HuH-7.5 (cell line): ENCODE data around the gene KCNMA1.
"Not testable (repeated sequence)": the region's sequence is repeated elsewhere in the genome, so short reads cannot be mapped to it uniquely, and the experiment has no call there.

Experiments
- DNase-seq: peaks from one replicate; pipeline ENCODE4 v3.0.0; 2011; ENCODE audit warnings: low spot score

The KCNMA1 gene

GRCh38 chr10:77582710-77583115 is 54.9 kb downstream of the KCNMA1 start:
- no peak for DNase-seq

- no peak for DNase-seq
These were observed 55.9 kb downstream of the KCNMA1 start for GRCh38 chr10:77581738-77582137.

- no peak for DNase-seq
These were observed 57.1 kb downstream of the KCNMA1 start for GRCh38 chr10:77580482-77580881.

GRCh38 chr10:77578583-77579227 is 58.9 kb downstream of the KCNMA1 start:
- no peak for DNase-seq

- no peak for DNase-seq
These were observed 59.9 kb downstream of the KCNMA1 start for GRCh38 chr10:77577666-77578229.

DNA sequence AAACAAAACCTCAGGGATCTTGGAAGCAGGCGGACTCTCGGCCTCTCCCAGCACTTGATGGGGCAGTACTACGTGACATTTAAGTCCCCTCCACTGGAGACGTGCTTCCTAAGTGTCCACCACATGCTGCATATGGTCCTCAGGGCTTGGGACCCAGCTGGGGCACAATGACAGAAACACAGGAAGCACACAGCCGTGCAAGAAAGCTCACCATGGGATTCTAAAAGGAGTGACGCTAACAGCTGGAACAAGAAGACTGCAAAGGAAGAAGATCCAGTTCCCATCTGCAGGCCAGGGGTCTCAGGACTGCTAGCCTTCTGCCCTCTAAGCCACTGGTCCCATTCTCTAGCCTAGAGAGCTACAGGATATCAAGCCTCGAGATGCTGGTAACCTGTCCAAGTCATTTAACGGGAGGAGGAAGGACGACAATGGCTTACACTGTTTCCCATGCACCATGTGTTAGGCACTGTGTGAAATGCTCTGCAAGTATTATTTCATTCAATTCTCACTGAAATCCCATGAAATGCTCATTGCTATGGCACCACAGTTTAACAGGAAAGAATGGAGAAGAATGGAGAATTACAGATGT is 61.1 kb downstream of the KCNMA1 start:
- no peak for DNase-seq

GRCh38 chr10:77576007-77576367 is 61.6 kb downstream of the KCNMA1 start:
- DNase-seq = no peak

DNA sequence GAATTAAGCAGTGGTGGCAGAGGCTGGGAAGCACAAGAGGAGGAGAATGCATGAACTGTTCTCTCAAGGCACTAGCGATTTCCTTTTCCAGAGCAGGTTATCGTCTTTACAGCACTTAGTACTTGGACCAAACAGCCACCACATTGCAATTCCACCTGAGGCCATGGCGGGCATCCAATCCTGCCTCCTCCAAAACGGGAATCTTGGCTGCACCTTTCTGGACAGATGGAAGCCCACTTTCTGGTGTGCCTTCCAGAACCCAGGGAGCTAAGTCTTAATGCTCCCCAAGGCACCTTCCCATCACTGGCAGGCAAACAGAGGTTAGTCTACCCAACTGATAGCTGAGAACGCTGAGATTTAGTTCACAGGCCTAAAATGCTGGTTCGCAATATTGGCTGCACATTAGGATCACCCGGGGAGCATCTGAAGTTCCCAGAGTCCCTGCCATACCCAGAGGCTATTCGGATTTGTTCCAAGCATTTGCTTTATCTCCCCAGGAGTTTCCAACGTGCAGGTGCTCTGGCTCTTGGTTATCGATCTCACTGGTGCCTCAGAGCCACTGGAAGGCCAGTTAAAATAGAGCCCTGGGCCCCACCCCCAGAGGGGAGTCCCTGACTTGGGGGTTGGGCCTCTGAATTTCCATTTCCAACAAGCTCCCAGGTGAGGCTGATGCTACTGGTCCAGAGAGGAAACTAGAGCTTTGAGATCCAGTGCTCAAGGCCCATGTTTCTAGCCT is 62.2 kb downstream of the KCNMA1 start:
- DNase-seq = no peak

GRCh38 chr10:77574438-77574837 is 63.2 kb downstream of the KCNMA1 start:
- DNase-seq = no peak

GRCh38 chr10:77572520-77572919 is 65.1 kb downstream of the KCNMA1 start:
- not testable (repeated sequence) for DNase-seq

- no peak for DNase-seq
These were observed 66.1 kb downstream of the KCNMA1 start for GRCh38 chr10:77571490-77571889.

DNA sequence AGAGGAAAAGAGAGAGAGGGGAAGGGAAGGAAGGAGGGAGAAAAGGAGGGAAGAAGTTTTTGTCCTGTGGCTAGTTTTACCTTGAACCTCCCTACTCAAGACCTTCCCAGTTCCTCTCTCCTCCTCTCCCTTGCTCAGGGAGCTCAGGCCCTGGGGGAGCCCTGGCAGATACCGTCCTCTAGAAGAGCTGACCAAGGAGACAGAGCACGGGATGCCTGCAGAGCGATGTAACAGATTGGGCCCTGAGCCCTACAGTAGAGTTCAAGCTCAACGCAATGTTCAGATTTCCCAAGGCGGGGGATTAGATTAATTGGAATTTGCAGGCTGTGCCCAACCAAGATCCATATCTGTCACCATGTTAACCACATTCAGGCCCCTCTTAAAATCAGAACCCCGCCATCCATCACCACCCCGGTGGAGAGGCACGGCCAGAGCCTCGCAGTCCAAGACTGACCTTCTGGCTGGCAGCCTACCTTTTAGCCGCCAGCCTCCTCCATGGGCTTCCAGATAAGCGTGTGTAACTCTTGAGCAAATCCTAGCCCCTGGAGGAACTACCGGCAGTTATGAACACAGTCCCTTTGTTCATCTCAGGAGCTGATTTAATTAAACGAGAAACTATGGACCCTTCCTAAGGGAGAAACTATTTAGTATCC is 70.6 kb downstream of the KCNMA1 start:
- DNase-seq = no peak

- no peak for DNase-seq
These were observed 71.4 kb downstream of the KCNMA1 start for GRCh38 chr10:77566236-77566635.

DNA sequence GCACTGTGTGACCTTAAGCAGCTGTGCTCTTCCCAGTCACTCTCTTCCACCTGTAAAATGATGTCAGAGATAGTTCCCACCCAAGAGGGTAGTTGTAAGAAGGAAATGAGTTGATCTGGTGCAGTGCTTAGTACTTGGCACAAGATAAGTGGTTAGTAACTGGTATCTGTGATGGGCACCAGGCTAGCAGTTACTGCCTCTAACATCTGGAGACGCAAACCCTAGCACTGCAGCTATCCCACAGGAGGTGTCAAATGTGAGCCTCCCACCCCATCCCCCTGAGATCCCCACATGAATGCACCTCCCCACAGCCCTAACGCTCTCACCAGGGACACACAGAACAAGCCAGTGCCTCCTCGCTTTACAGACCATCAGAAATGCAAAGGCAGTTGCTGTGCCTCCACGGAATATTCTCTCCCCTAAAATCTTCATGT is 72.0 kb downstream of the KCNMA1 start:
- DNase-seq = no peak

DNA sequence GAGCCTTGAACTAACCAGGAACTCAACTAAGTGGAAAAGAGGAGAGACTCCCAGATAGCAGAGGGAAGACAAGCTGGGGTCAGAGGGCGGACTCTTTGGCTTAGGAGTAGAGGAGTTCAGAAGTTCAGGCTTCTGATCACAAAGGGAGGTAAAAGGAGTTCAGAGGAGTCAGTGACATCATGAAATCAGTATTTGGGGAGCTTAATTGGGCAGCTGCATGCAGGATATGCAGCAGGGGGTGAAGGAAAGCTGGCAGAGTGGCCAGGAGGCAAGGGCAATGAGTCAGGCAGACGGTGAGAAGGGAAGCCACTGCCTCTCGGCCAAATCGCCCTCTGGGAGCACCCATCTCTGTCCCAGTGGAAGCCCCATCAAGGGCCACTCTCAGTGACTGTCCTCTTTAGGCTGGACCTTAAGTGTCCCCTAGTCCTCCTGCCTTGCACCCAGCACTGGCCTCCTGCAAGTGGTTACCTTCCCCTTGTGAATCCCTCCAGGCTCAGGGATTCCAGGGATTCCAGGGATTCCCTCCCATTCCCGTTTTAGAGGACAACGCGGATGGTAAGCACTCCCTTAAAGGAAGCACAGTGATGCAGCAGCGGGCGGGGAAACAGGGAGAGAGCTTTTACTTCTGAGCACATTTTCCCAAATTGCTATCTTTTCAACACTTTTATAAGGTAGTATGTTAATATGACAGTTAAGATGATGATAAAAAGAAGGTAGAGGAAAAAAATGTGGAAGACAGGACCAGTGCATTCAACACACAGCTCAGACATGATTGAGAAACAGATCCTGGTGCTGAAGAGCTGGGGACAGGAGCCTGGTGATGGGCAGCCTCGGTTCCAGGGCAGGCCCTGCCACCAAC is 72.6 kb downstream of the KCNMA1 start:
- no peak for DNase-seq

- DNase-seq = no peak
These were observed 73.9 kb downstream of the KCNMA1 start for GRCh38 chr10:77563638-77564270.

GRCh38 chr10:77562742-77563141 is 74.9 kb downstream of the KCNMA1 start:
- DNase-seq = no peak

GRCh38 chr10:77561991-77562390 is 75.6 kb downstream of the KCNMA1 start:
- DNase-seq = no peak

GRCh38 chr10:77560471-77560870 is 77.1 kb downstream of the KCNMA1 start:
- no peak for DNase-seq

- DNase-seq = no peak
These were observed 77.6 kb downstream of the KCNMA1 start for GRCh38 chr10:77560052-77560451.

DNA sequence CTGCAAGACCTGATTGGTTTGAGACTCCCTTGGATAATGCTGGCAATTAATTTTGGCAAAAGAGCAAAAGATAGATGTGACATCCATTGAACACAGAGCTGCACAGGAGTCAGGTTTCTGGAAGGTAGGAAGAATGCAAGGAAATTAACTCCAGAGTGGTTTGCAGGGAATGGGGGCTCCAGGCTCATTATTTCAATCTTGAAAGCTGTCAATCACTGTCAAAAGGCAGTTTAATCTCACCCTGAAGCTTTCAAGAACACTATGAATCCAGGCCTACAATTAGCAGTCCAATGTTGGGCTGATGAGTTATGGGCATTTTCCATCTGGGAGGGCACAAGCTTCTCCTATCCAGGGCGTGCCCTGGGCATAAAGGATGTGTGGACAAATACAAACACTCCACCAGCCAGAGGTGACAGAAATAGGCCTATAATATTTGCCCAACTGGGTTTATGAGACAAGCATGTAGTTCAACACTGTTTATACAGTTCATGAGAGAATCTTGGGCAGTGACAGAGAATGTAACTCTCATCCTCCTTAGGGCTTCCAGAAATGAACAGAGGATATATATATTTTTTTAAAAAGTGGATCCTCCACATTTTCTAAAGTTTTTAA is 80.5 kb downstream of the KCNMA1 start:
- DNase-seq = no peak
